Measurements from ENCODE around the gene COP1.

DNA sequence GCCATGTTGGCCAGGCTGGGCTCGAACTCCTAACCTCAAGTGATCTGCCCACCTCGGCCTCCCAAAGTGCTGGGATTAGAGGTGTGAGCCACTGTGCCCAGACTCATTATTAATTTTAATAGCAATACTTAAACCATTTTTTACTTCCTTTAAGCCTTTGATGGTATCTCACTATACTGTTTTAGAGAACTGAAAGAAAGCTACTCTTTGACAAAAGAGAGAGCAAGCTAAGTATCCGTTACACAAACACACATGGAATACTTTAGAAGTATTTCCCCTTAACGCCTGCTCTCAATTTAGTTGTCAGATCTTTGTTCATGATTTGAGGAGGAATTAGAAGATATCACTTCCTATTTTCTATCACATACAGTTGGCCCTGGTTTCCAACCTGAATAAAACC, 189.4 kb downstream of the COP1 start:
- TF ChIP-seq, protein P1, sequence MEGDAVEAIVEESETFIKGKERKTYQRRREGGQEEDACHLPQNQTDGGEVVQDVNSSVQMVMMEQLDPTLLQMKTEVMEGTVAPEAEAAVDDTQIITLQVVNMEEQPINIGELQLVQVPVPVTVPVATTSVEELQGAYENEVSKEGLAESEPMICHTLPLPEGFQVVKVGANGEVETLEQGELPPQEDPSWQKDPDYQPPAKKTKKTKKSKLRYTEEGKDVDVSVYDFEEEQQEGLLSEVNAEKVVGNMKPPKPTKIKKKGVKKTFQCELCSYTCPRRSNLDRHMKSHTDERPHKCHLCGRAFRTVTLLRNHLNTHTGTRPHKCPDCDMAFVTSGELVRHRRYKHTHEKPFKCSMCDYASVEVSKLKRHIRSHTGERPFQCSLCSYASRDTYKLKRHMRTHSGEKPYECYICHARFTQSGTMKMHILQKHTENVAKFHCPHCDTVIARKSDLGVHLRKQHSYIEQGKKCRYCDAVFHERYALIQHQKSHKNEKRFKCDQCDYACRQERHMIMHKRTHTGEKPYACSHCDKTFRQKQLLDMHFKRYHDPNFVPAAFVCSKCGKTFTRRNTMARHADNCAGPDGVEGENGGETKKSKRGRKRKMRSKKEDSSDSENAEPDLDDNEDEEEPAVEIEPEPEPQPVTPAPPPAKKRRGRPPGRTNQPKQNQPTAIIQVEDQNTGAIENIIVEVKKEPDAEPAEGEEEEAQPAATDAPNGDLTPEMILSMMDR (IDR thresholded peaks at IDR 0.05), result no peak
- TF ChIP-seq POLR2A (IDR thresholded peaks at IDR 0.05), result no peak
- no peak for TF ChIP-seq POLR2AphosphoS5 (IDR thresholded peaks at IDR 0.05)

Measured in breast epithelium (tissue), 3 donors.